H9 (cell line): ENCODE results near the gene DOLPP1. TPM values are rescaled to one million over a fixed set of nuclear protein-coding genes. Genes with fewer than 3 reads are reported as not detected.

ENCODE experiments used
- DNase-seq: peaks from one replicate; pipeline ENCODE4 v3.0.0-alpha.2; 2017
- H2AFZ ChIP-seq: one replicate; pipeline ENCODE4 v1.6.1; 2013; ENCODE audit warnings: mild to moderate bottlenecking, low read length, control low read depth, moderate library complexity
- H2AK5ac ChIP-seq: 2 replicates; pipeline ENCODE4 v1.6.1; 2013; ENCODE audit warnings: low read length, control low read depth, mixed read lengths; ENCODE audit not compliant: insufficient read length
- H2BK120ac ChIP-seq: one replicate; pipeline ENCODE4 v1.6.1; 2013; ENCODE audit warnings: low read depth, mild to moderate bottlenecking, low read length, control low read depth, inconsistent platforms; ENCODE audit not compliant: poor library complexity, severe bottlenecking
- H2BK12ac ChIP-seq: 2 replicates; pipeline ENCODE4 v1.6.1; 2013; ENCODE audit warnings: low read length, control low read depth, mixed read lengths, low read depth; ENCODE audit not compliant: insufficient read length
- H2BK15ac ChIP-seq: 2 replicates; pipeline ENCODE4 v1.6.1; 2013; ENCODE audit warnings: low read depth, low read length, control low read depth
- H2BK20ac ChIP-seq: one replicate; pipeline ENCODE4 v1.6.1; 2013; ENCODE audit warnings: low read depth, mild to moderate bottlenecking, low read length, control low read depth, inconsistent platforms; ENCODE audit not compliant: poor library complexity, severe bottlenecking
- H2BK5ac ChIP-seq: 2 replicates; pipeline ENCODE4 v1.6.1; 2013; ENCODE audit warnings: low read length, control low read depth, mixed read lengths; ENCODE audit not compliant: insufficient read length
- H3K14ac ChIP-seq: 2 replicates; pipeline ENCODE4 v1.6.1; 2013; ENCODE audit warnings: low read length, control low read depth; ENCODE audit not compliant: insufficient read depth
- H3K18ac ChIP-seq: 2 replicates; pipeline ENCODE4 v1.6.1; 2013; ENCODE audit warnings: low read depth, mild to moderate bottlenecking, mixed read lengths, low read length, control low read depth; ENCODE audit not compliant: insufficient read length
- H3K23ac ChIP-seq: 2 replicates; pipeline ENCODE4 v1.6.1; 2013; ENCODE audit warnings: low read length, control low read depth, mixed read lengths, low read depth; ENCODE audit not compliant: insufficient read length
- H3K23me2 ChIP-seq: 2 replicates; pipeline ENCODE4 v1.6.1; 2013; ENCODE audit warnings: low read depth, mild to moderate bottlenecking, mixed read lengths, low read length, control low read depth; ENCODE audit not compliant: insufficient read length, poor library complexity, severe bottlenecking
- H3K27ac ChIP-seq: 2 replicates; pipeline ENCODE4 v1.5.1; 2013; ENCODE audit warnings: low read length, control low read depth, mixed read lengths, low read depth; ENCODE audit not compliant: insufficient read length
- H3K27me3 ChIP-seq: 2 replicates; pipeline ENCODE4 v1.6.1; 2013; ENCODE audit warnings: low read length, control low read depth, inconsistent platforms; ENCODE audit not compliant: insufficient read depth
- H3K4ac ChIP-seq: 2 replicates; pipeline ENCODE4 v1.6.1; 2013; ENCODE audit warnings: low read depth, mild to moderate bottlenecking, control low read depth, inconsistent platforms, low read length, moderate library complexity
- H3K4me1 ChIP-seq: 2 replicates; pipeline ENCODE4 v1.6.1; 2013; ENCODE audit warnings: low read length, control low read depth, inconsistent platforms; ENCODE audit not compliant: insufficient read depth
- H3K4me2 ChIP-seq: 2 replicates; pipeline ENCODE4 v1.6.1; 2013; ENCODE audit warnings: low read length, control low read depth, mixed read lengths; ENCODE audit not compliant: insufficient read length, insufficient read depth
- H3K56ac ChIP-seq: 2 replicates; pipeline ENCODE4 v1.6.1; 2013; ENCODE audit warnings: low read depth, mild to moderate bottlenecking, mixed read lengths, low read length, control low read depth; ENCODE audit not compliant: insufficient read length
- H3K79me1 ChIP-seq: 2 replicates; pipeline ENCODE4 v1.6.1; 2013; ENCODE audit warnings: low read depth, mild to moderate bottlenecking, moderate library complexity, low read length, control low read depth, inconsistent platforms; ENCODE audit not compliant: insufficient read depth, poor library complexity, severe bottlenecking
- H3K79me2 ChIP-seq: 2 replicates; pipeline ENCODE4 v1.6.1; 2013; ENCODE audit warnings: low read length, control low read depth, inconsistent platforms; ENCODE audit not compliant: insufficient read depth
- H3K9ac ChIP-seq: 2 replicates; pipeline ENCODE4 v1.6.1; 2013; ENCODE audit warnings: low read length, control low read depth, mixed read lengths; ENCODE audit not compliant: insufficient read length; ENCODE audit errors: extremely low read depth
- H3K9me3 ChIP-seq: one replicate; pipeline ENCODE4 v1.6.1; 2013; ENCODE audit warnings: low read depth, low read length, inconsistent platforms; ENCODE audit not compliant: control insufficient read depth
- H3T11ph ChIP-seq: one replicate; pipeline ENCODE4 v1.6.1; 2013; ENCODE audit warnings: mild to moderate bottlenecking, low read length, control low read depth, inconsistent platforms
- H4K20me1 ChIP-seq: one replicate; pipeline ENCODE4 v1.6.1; 2013; ENCODE audit not compliant: control insufficient read depth, insufficient read length, insufficient read depth
- H4K5ac ChIP-seq: 2 replicates; pipeline ENCODE4 v1.6.1; 2013; ENCODE audit warnings: low read depth, mild to moderate bottlenecking, mixed read lengths, low read length, control low read depth; ENCODE audit not compliant: insufficient read length
- H4K8ac ChIP-seq: replicated peaks from 2 replicates; pipeline ENCODE4 v1.6.1; 2013; ENCODE audit warnings: low read length, control low read depth, mixed read lengths, low read depth; ENCODE audit not compliant: insufficient read length
- H4K91ac ChIP-seq: 2 replicates; pipeline ENCODE4 v1.6.1; 2013; ENCODE audit warnings: low read depth, mild to moderate bottlenecking, moderate library complexity, mixed read lengths, low read length, control low read depth; ENCODE audit not compliant: insufficient read length
- H3K27ac Mint-ChIP-seq, 3 experiments: 2 replicates in 2 of 3; 3 replicates in 1 of 3; pipeline ENCODE4 v1.8.0; 2020 to 2021; ENCODE audit warnings: mixed read lengths in 3 of 3, mild to moderate bottlenecking in 1 of 3, moderate library complexity in 1 of 3
- H3K27me3 Mint-ChIP-seq: 2 replicates; pipeline ENCODE4 v1.8.0; 2021; ENCODE audit warnings: low read depth, mild to moderate bottlenecking, moderate library complexity, mixed read lengths
- H3K36me3 Mint-ChIP-seq, 3 experiments: 2 replicates in 2 of 3; 3 replicates in 1 of 3; pipeline ENCODE4 v1.8.0; 2020 to 2021; ENCODE audit warnings: low read depth in 3 of 3, mixed read lengths in 3 of 3; ENCODE audit not compliant: insufficient read depth in 1 of 3
- H3K4me1 Mint-ChIP-seq, 2 experiments: 2 replicates each; pipeline ENCODE4 v1.8.0; 2020; ENCODE audit warnings: mixed read lengths in 2 of 2
- H3K4me3 Mint-ChIP-seq, 2 experiments: 2 replicates in 1 of 2; 3 replicates in 1 of 2; pipeline ENCODE4 v1.8.0; 2020 to 2021; ENCODE audit warnings: mild to moderate bottlenecking in 2 of 2, mixed read lengths in 2 of 2, moderate library complexity in 1 of 2
- H3K9me3 Mint-ChIP-seq, 2 experiments: 2 replicates in 1 of 2; 3 replicates in 1 of 2; pipeline ENCODE4 v1.8.0; 2020; ENCODE audit warnings: mild to moderate bottlenecking in 2 of 2, mixed read lengths in 2 of 2, moderate library complexity in 1 of 2
- WGBS: extraction: QIAGEN DNeasy Blood & Tissue Kit; methylation state at CpG from one replicate; pipeline ENCODE4 v1.1.7; 2013; ENCODE audit warnings: missing lambda C conversion rate, low lambda C conversion rate, mixed read lengths; ENCODE audit not compliant: insufficient read length; ENCODE audit errors: extremely low coverage; 5-methylcytosine and 5-hydroxymethylcytosine counted together
- total RNA-seq: library from RNA; stranded (reverse); gene quantifications from 2 replicates; pipeline ENCODE4 v1.2.1, GENCODE V29; 2021
- TF ChIP-seq, protein P1 (sequence below): fragments of 200-600 bp; sonication (generic); conservative IDR thresholded peaks from 3 replicates; pipeline ENCODE4 v1.8.0; 2021; ENCODE audit warnings: antibody characterized with exemption, mild to moderate bottlenecking

The DOLPP1 gene
- total RNA-seq, 1 experiment from 2014 or later = 42.6 TPM

DNA sequence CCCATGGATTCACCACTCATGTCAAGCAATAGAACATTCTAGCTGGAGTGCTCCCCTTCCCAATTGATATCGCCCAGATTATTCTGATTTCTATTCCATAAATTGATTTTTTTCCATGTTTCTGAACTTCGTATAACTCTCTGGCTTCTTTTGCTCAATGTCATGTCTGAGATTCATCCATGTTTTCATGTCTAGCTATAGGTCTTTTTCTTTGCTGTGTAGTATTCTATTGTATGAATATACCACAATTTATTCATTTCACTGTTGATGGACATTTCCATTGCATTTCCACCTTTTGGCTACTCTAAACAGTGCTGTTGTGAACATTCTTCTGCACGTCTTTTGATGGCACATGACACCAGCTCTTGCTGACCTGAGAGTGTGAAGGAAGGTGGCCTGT is 49.9 kb downstream of the DOLPP1 start:
- no peak overlapping the region for H3K4me3 Mint-ChIP-seq
- Histone ChIP-seq H3K4ac (no peak overlapping the region), H4K8ac (no peak overlapping the region), H4K5ac (no peak overlapping the region), H3K79me2 (peaks cover 2% of the 10 kb centered on the region; the same call in 1 of the 2 replicates), H2BK120ac (no peak overlapping the region), H2BK15ac (no peak overlapping the region), H2BK20ac (no peak overlapping the region), H2AK5ac (no peak overlapping the region), H3K79me1 (no peaks in the 10 kb centered on the region), H3K27me3 (no peaks in the 10 kb centered on the region), H3K4me1 (peaks cover 6% of the 10 kb centered on the region; the same call in 1 of the 2 replicates), H4K20me1 (no peaks in the 10 kb centered on the region), H3K23me2 (no peaks in the 10 kb centered on the region), H2AFZ (no peak overlapping the region), H3K27ac (no peak overlapping the region), H3T11ph (no peak overlapping the region), H3K18ac (no peak overlapping the region), H3K56ac (no peak overlapping the region), H3K9me3 (no peaks in the 10 kb centered on the region), H3K14ac (no peak overlapping the region), H3K9ac (no peak overlapping the region), H4K91ac (no peak overlapping the region), H3K23ac (no peak overlapping the region), H2BK12ac (no peak overlapping the region), H2BK5ac (no peak overlapping the region), H3K4me2 (no peak overlapping the region)
- no peaks in the 10 kb centered on the region for H3K9me3 Mint-ChIP-seq
- whole genome bisulfite sequencing = no CpG with 5 or more reads among the region's 3 CpGs
- H3K27me3 Mint-ChIP-seq = no peaks in the 10 kb centered on the region; the same call in 1 of the 2 replicates
- H3K27ac Mint-ChIP-seq = no peak overlapping the region
- TF ChIP-seq, protein P1, sequence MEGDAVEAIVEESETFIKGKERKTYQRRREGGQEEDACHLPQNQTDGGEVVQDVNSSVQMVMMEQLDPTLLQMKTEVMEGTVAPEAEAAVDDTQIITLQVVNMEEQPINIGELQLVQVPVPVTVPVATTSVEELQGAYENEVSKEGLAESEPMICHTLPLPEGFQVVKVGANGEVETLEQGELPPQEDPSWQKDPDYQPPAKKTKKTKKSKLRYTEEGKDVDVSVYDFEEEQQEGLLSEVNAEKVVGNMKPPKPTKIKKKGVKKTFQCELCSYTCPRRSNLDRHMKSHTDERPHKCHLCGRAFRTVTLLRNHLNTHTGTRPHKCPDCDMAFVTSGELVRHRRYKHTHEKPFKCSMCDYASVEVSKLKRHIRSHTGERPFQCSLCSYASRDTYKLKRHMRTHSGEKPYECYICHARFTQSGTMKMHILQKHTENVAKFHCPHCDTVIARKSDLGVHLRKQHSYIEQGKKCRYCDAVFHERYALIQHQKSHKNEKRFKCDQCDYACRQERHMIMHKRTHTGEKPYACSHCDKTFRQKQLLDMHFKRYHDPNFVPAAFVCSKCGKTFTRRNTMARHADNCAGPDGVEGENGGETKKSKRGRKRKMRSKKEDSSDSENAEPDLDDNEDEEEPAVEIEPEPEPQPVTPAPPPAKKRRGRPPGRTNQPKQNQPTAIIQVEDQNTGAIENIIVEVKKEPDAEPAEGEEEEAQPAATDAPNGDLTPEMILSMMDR = no peak
- peaks cover 14 to 61% (median 56%) of the 10 kb centered on the region in 3 experiments for H3K36me3 Mint-ChIP-seq
- H3K4me1 Mint-ChIP-seq = peaks cover 16 to 25% of the 10 kb centered on the region in 2 experiments
- no peak for DNase-seq
